ENCODE measurements around the gene UNC13A.
A peak's percentile ranks its signal among the peaks of the same experiment; 100 is the strongest.
"Not testable (repeated sequence)": the region's sequence is repeated elsewhere in the genome, so short reads cannot be mapped to it uniquely, and the experiment has no call there.

The UNC13A gene

GRCh38 chr19:17560205-17560595 lies 128.0 kb downstream of the UNC13A start:
- DNase-seq = no peak

- DNase-seq = no peak
These were observed 130.7 kb downstream of the UNC13A start for GRCh38 chr19:17557466-17557865.

- no peak for DNase-seq
These were observed 131.2 kb downstream of the UNC13A start for GRCh38 chr19:17556995-17557394.

- peak; percentile 72 for DNase-seq
These were observed 132.0 kb downstream of the UNC13A start for GRCh38 chr19:17555929-17556813.

- peak; percentile 99 for DNase-seq
These were observed 132.7 kb downstream of the UNC13A start, which contains the start of gene COLGALT1 for GRCh38 chr19:17555480-17555928. Gene COLGALT1 (plus strand): TSS chr19:17555649. CDS start chr19:17555714, 65 bp downstream.

GRCh38 chr19:17554968-17555479 lies 133.1 kb downstream of the UNC13A start:
- no peak for DNase-seq

- DNase-seq = peak; percentile 75
These were observed 134.9 kb downstream of the UNC13A start for GRCh38 chr19:17553256-17553655.

GRCh38 chr19:17552735-17553134 lies 135.4 kb downstream of the UNC13A start:
- not testable (repeated sequence) for DNase-seq

All from NCI-H69 (cell line).